K562 (cell line): Measurements from ENCODE around the gene HCFC1R1. TPM values are rescaled to one million over a fixed set of nuclear protein-coding genes. Genes with fewer than 3 reads are reported as not detected.

Experiments used
- ATAC-seq: fragments of 200-7000 bp; cut with Tn5 transposase; 3 replicates; pipeline ENCODE4 v1.9.1; 2020; ENCODE audit warnings: moderate library complexity
- BruUV-seq: library from RNA; stranded (reverse); fragments of 400-500 nt; replicated peaks from 2 replicates; lab custom pipeline; 2021; lab: Mats Ljungman, UMichigan
- CTCF ChIA-PET: fragments of 300-600 bp; formaldehyde crosslinking; extraction: SDS; loops from one replicate; lab custom pipeline; 2021; ENCODE audit warnings: low intra/inter-chr PET ratio; lab: Yijun Ruan, JAX
- POLR2A ChIA-PET: fragments of 300-600, 350-650 bp; sonication (Branson Sonifier 250); formaldehyde crosslinking; extraction: SDS; loops from one replicate; lab custom pipeline; 2021; ENCODE audit warnings: antibody characterized with exemption, inconsistent platforms; lab: Yijun Ruan, JAX
- DNase-seq, 4 experiments: peaks; one replicate each; pipeline versions ENCODE4 v3.0.0 to v3.0.0-alpha.2; 2011 to 2018; ENCODE audit warnings: low spot score in 3 of 4, mixed read lengths in 3 of 4; ENCODE audit errors: extremely low read depth in 1 of 4
- FAIRE-seq: peaks from 2 replicates; lab custom pipeline; 2011; peaks lifted over from hg19 to GRCh38; lab: Jason Lieb, UNC
- H2AFZ ChIP-seq: 2 replicates; pipeline ENCODE4 v1.6.0; 2011; ENCODE audit warnings: low read depth, low read length, control low read depth, inconsistent platforms
- H3K27ac ChIP-seq: fragments of 200-600 bp; 3 replicates; pipeline ENCODE4 v1.8.0; 2011; ENCODE audit warnings: low read depth, mild to moderate bottlenecking, control low read depth, inconsistent platforms, low read length, moderate library complexity, mixed read lengths; ENCODE audit errors: extremely low read depth
- H3K27me3 ChIP-seq, 2 experiments: fragments of 300-600 bp in 1 of 2; 2 replicates in 1 of 2; 3 replicates in 1 of 2; pipeline versions ENCODE4 v1.6.0 to v1.8.0; 2011; ENCODE audit warnings: inconsistent platforms in 2 of 2, low read length in 2 of 2, mild to moderate bottlenecking in 1 of 2, mixed read lengths in 1 of 2, moderate library complexity in 1 of 2; ENCODE audit not compliant: control insufficient read depth in 2 of 2, insufficient read depth in 2 of 2
- H3K36me3 ChIP-seq: fragments of 300-600 bp; 3 replicates; pipeline ENCODE4 v1.8.0; 2011; ENCODE audit warnings: mild to moderate bottlenecking, low read length, inconsistent platforms; ENCODE audit not compliant: control insufficient read depth, insufficient read depth
- H3K4me1 ChIP-seq, 2 experiments: fragments of 200-600 bp in 1 of 2; replicated peaks in 1 of 2; 2 replicates in 1 of 2; 3 replicates in 1 of 2; pipeline versions ENCODE4 v1.5.1 to v1.8.0; 2011; ENCODE audit warnings: inconsistent platforms in 2 of 2, low read length in 2 of 2, mild to moderate bottlenecking in 1 of 2, mixed read lengths in 1 of 2, moderate library complexity in 1 of 2; ENCODE audit not compliant: control insufficient read depth in 2 of 2, insufficient read depth in 2 of 2
- H3K4me2 ChIP-seq: 2 replicates; pipeline ENCODE4 v1.6.1; 2011; ENCODE audit warnings: low read length, control low read depth, inconsistent platforms, mixed read lengths; ENCODE audit not compliant: insufficient read depth
- H3K4me3 ChIP-seq: fragments of 200-600 bp; sonication (generic), shearing (Covaris generic); 2 replicates; pipeline ENCODE4 v1.5.1; 2016; ENCODE audit warnings: control low read depth, inconsistent platforms
- H3K79me2 ChIP-seq: fragments of 200-600 bp; 3 replicates; pipeline ENCODE4 v1.8.0; 2011; ENCODE audit warnings: low read length, inconsistent platforms; ENCODE audit not compliant: control insufficient read depth, insufficient read depth
- H3K9ac ChIP-seq, 2 experiments: 2 replicates each; pipeline versions ENCODE4 v1.6.0 to v1.6.1; 2011; ENCODE audit warnings: low read depth in 2 of 2, low read length in 2 of 2, control low read depth in 1 of 2, inconsistent platforms in 1 of 2, mild to moderate bottlenecking in 1 of 2, mixed read lengths in 1 of 2; ENCODE audit not compliant: insufficient read depth in 1 of 2
- H3K9me1 ChIP-seq: one replicate; pipeline ENCODE4 v1.6.0; 2011; ENCODE audit warnings: inconsistent platforms, mild to moderate bottlenecking, low read length, moderate library complexity; ENCODE audit not compliant: control insufficient read depth, insufficient read depth
- H3K9me3 ChIP-seq: replicated peaks from 2 replicates; pipeline ENCODE4 v1.5.1; 2011; ENCODE audit warnings: low read depth, low read length, inconsistent platforms; ENCODE audit not compliant: control insufficient read depth, insufficient read depth
- H4K20me1 ChIP-seq: replicated peaks from 2 replicates; pipeline ENCODE4 v1.6.1; 2011; ENCODE audit warnings: low read length, inconsistent platforms, mixed read lengths; ENCODE audit not compliant: control insufficient read depth, insufficient read depth
- ADNP ChIP-seq: fragments of 200-800 bp; sonication (Bioruptor generic); IDR thresholded peaks from 2 replicates; pipeline ENCODE4 v1.6.1; 2016; ENCODE audit warnings: missing genetic modification characterization, missing compliant biosample characterization
- CREB3L1 ChIP-seq: fragments of 450-650 bp; IDR thresholded peaks from 2 replicates; pipeline ENCODE4 v1.6.1; 2014; ENCODE audit warnings: low read depth, mild to moderate bottlenecking, moderate library complexity, borderline replicate concordance
- HDAC2 ChIP-seq: fragments of 450-650 bp; IDR thresholded peaks from 2 replicates; pipeline ENCODE4 v1.6.1; 2016; ENCODE audit warnings: mild to moderate bottlenecking
- HEY1 ChIP-seq: fragments of 250-450 bp; sonication (Bioruptor Pico); IDR thresholded peaks from 2 replicates; pipeline ENCODE4 v1.5.0; 2020; ENCODE audit warnings: mild to moderate bottlenecking, moderate library complexity, borderline replicate concordance
- MEIS2 ChIP-seq: fragments of 450-650 bp; IDR thresholded peaks from 2 replicates; pipeline ENCODE4 v1.6.1; 2014; ENCODE audit warnings: mild to moderate bottlenecking; ENCODE audit not compliant: partially characterized antibody
- MITF ChIP-seq: IDR thresholded peaks from 2 replicates; pipeline ENCODE4 v1.6.1; 2014; ENCODE audit warnings: antibody characterized with exemption
- MTA2 ChIP-seq: fragments of 450-650 bp; IDR thresholded peaks from 2 replicates; pipeline ENCODE4 v1.6.1; 2016; ENCODE audit warnings: low read depth
- PBX2 ChIP-seq, 2 experiments: IDR thresholded peaks in 1 of 2; conservative IDR thresholded peaks in 1 of 2; 2 replicates each; pipeline ENCODE4 v1.6.1; 2016; ENCODE audit warnings: low read depth in 2 of 2, mild to moderate bottlenecking in 1 of 2, missing compliant biosample characterization in 1 of 2, missing genetic modification characterization in 1 of 2, moderate library complexity in 1 of 2
- PHB2 ChIP-seq: fragments of 450-650 bp; IDR thresholded peaks from 2 replicates; pipeline ENCODE4 v1.6.1; 2017; ENCODE audit warnings: low read depth
- TAF15 ChIP-seq: fragments of 200-400 bp; formaldehyde crosslinking; IDR thresholded peaks from 2 replicates; pipeline ENCODE4 v1.6.1; 2017; ENCODE audit warnings: mild to moderate bottlenecking, low read depth, low read length, moderate library complexity
- ZBTB33 ChIP-seq: sonication (generic); formaldehyde crosslinking; IDR thresholded peaks from 2 replicates; pipeline ENCODE4 v1.8.1; 2023; ENCODE audit warnings: mild to moderate bottlenecking, missing genetic modification reagents
- ZNF274 ChIP-seq: IDR thresholded peaks from 2 replicates; pipeline ENCODE4 v1.6.1; 2011; ENCODE audit warnings: low read depth, mild to moderate bottlenecking, low read length, moderate library complexity, borderline replicate concordance
- ZSCAN29 ChIP-seq: fragments of 450-650 bp; IDR thresholded peaks from 2 replicates; pipeline ENCODE4 v1.6.1; 2017
- WGBS: fragments of 100-300 bp; shearing (Covaris generic); methylation state at CpG from one replicate; pipeline ENCODE4 v1.1.6; 2016; ENCODE audit warnings: low coverage, mixed read lengths; ENCODE audit not compliant: insufficient coverage; ENCODE audit errors: missing lambda C conversion rate; 5-methylcytosine and 5-hydroxymethylcytosine counted together
- in situ Hi-C: fragments of 300-500 bp; cut with MboI; formaldehyde crosslinking; loops from 4 replicates; pipeline ENCODE4 v1.15.0; 2018; ENCODE audit warnings: inconsistent platforms, mixed read lengths
- intact Hi-C: fragments of 100-400 bp; cut with micrococcal nuclease; formaldehyde crosslinking; loops from 2 replicates; pipeline ENCODE4 v1.14.2; 2022
- polyA plus RNA-seq, 8 experiments: library from polyadenylated mRNA; depleted of rRNA in 4 of 8; stranded (reverse) in 5 of 8; unstranded in 3 of 8; fragments of >200 nt; fragmentation: Nextera tagmentation in 2 of 8; fragmentation: Illumina TruSeq in 1 of 8; extraction: Ambion mirVana in 2 of 8; extraction: Trizol in 1 of 8; gene quantifications; 2 replicates each; pipeline versions ENCODE4 v1.2.1 to v1.2.3, GENCODE V29; 2011 to 2014; ENCODE audit warnings: inconsistent platforms in 1 of 8, missing spikeins in 1 of 8
- total RNA-seq, 7 experiments: library from RNA; depleted of rRNA in 6 of 7; stranded (reverse); fragments of >200 nt in 6 of 7; fragmentation: Illumina TruSeq in 2 of 7; extraction: Trizol in 2 of 7; gene quantifications; 2 replicates each; pipeline versions ENCODE4 v1.2.1 to v1.2.3, GENCODE V29; 2011 to 2021; ENCODE audit warnings: low replicate concordance in 1 of 7

HCFC1R1 gene
- total and polyA plus RNA-seq, 9 of the 15 experiments (the other 6 are each of a cell fraction or from before 2014, with no cell fraction given), result 2.2 to 29.0 (median 11.2) TPM

- Histone ChIP-seq H3K27ac (peak overlapping the region; percentile 90), H3K79me2 (peaks cover 37% of the 10 kb centered on the region), H3K9me1 (peaks cover 2% of the 10 kb centered on the region), H3K4me3 (peak overlapping the region; percentile 82), H3K4me1 (peaks cover 38 to 91% of the 10 kb centered on the region in 2 experiments), H2AFZ (peak overlapping the region; percentile 97), H3K36me3 (peaks cover 15% of the 10 kb centered on the region; the same call in 2 of the 3 replicates), H4K20me1 (peaks cover 28% of the 10 kb centered on the region), H3K9ac (peak overlapping the region; percentile 59 to 94), H3K27me3 (no peaks in the 10 kb centered on the region), H3K9me3 (no peaks in the 10 kb centered on the region), H3K4me2 (peak overlapping the region; percentile 90)
- intact Hi-C loops, result loop anchor here (1.0 to 10.0 kb wide), 2 partner anchors 11 to 55 kb away; partner anchors contain the start of genes KREMEN2 and PAQR4
- no peak for ATAC-seq
- 25% methylated on average over 36 of the region's 40 CpGs for WGBS
- DNase-seq, result no peak
- ChIA-PET CTCF (interaction anchor here (0.6 kb wide), 1 partner anchor 40 kb away, joined by 6 read pairs; no protein-coding TSS in a partner anchor), POLR2A (interaction anchor here (0.6 to 3.3 kb wide), 8 partner anchors 10 to 410 kb away, joined by 3 to 29 read pairs (median 4); no protein-coding TSS in a partner anchor)
- in situ Hi-C loops, result no loop called here
- no TSS peak for BruUV-seq
- FAIRE-seq, result no peak
- TF ChIP-seq PHB2, result no peak
- no peak for TF ChIP-seq MTA2
- TF ChIP-seq ZBTB33, result no peak
- TF ChIP-seq CREB3L1, result 0 out of 2 replicates have a peak, but pooled peaks have one; percentile 13
- TF ChIP-seq HDAC2, result peak; percentile 27; the same call in 1 of the 2 replicates
- TF ChIP-seq MEIS2, result no peak
- 0 out of 2 replicates have a peak, but pooled peaks have one; percentile 10 for TF ChIP-seq MITF
- no peak for TF ChIP-seq HEY1
- TF ChIP-seq ZNF274, result no peak
- no peak for TF ChIP-seq ADNP (tag)
- no peak for TF ChIP-seq PBX2 (CRISPR knock-in tag; IDR thresholded peaks at IDR 0.05; ENCODE audit: low read depth)
- no peak for TF ChIP-seq PBX2 (tag; conservative IDR thresholded peaks at IDR 0.05; ENCODE audit: low read depth)
- TF ChIP-seq TAF15, result no peak
- TF ChIP-seq ZSCAN29, result no peak
Measured at GRCh38 chr16:3019594-3020246, 4.0 kb downstream of the HCFC1R1 start.
